IPS-18a (cell line): ENCODE results near the gene PSKH1.
"Not testable (repeated sequence)": the region's sequence is repeated elsewhere in the genome, so short reads cannot be mapped to it uniquely, and the experiment has no call there.

Experiments used
- H3K27ac ChIP-seq: one replicate; pipeline ENCODE4 v1.5.1; 2013; ENCODE audit warnings: low read length
- H3K27me3 ChIP-seq: one replicate; pipeline ENCODE4 v1.6.1; 2013; ENCODE audit warnings: mild to moderate bottlenecking, low read length; ENCODE audit not compliant: control insufficient read depth, insufficient read depth
- H3K36me3 ChIP-seq: one replicate; pipeline ENCODE4 v1.6.1; 2013; ENCODE audit warnings: low read depth, low read length; ENCODE audit not compliant: control insufficient read depth
- H3K4me1 ChIP-seq: one replicate; pipeline ENCODE4 v1.6.1; 2013; ENCODE audit warnings: low read depth, low read length; ENCODE audit not compliant: control insufficient read depth
- H3K4me3 ChIP-seq: one replicate; pipeline ENCODE4 v1.5.1; 2013; ENCODE audit warnings: low read length
- H3K9ac ChIP-seq: one replicate; pipeline ENCODE4 v1.6.1; 2013; ENCODE audit warnings: mild to moderate bottlenecking, low read length, moderate library complexity
- H3K9me3 ChIP-seq: one replicate; pipeline ENCODE4 v1.6.1; 2013; ENCODE audit warnings: low read depth, low read length; ENCODE audit not compliant: control insufficient read depth

PSKH1 gene

DNA sequence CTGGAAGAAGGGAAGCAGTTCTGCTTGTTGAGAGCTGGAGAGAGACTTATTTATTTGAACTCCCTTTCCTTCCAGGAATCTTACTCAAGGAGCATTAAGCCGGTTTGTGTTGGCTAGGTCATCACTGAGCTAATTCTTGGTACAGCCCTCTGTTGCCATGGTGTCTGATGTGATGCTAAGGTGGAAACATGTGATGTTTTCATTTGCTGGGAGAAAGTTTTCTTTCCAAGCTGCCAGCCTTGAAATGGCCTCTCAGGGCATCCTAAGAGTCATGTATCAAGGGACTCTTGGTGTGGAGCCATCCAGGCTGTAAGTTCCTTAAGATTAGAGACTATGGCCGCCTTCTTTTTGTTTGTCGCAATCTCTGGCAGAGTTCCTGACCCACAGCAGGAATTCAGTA, 4.2 kb downstream of the PSKH1 start:
- Histone ChIP-seq H3K4me3 (no peak overlapping the region), H3K27ac (no peak overlapping the region), H3K27me3 (no peaks in the 10 kb centered on the region), H3K4me1 (peaks cover 9% of the 10 kb centered on the region), H3K9me3 (no peaks in the 10 kb centered on the region), H3K9ac (no peak overlapping the region), H3K36me3 (no peaks in the 10 kb centered on the region)

- H3K36me3 ChIP-seq: no peaks in the 10 kb centered on the region
- H3K27me3 ChIP-seq: no peaks in the 10 kb centered on the region
- no peaks in the 10 kb centered on the region for H3K9me3 ChIP-seq
- H3K9ac ChIP-seq: no peak overlapping the region
- no peaks in the 10 kb centered on the region for H3K4me1 ChIP-seq
- H3K4me3 ChIP-seq: no peak overlapping the region
- no peak overlapping the region for H3K27ac ChIP-seq
These were observed 8.7 kb downstream of the PSKH1 start for GRCh38 chr16:67901734-67902133.

GRCh38 chr16:67902831-67903230, 9.8 kb downstream of the PSKH1 start:
- Histone ChIP-seq H3K27me3 (no peaks in the 10 kb centered on the region), H3K4me1 (no peaks in the 10 kb centered on the region), H3K27ac (no peak overlapping the region), H3K9me3 (no peaks in the 10 kb centered on the region), H3K4me3 (no peak overlapping the region), H3K9ac (no peak overlapping the region), H3K36me3 (no peaks in the 10 kb centered on the region)

- H3K27ac ChIP-seq: no peak overlapping the region
- H3K9ac ChIP-seq: no peak overlapping the region
- peaks cover 22% of the 10 kb centered on the region for H3K36me3 ChIP-seq
- H3K9me3 ChIP-seq: no peaks in the 10 kb centered on the region
- no peaks in the 10 kb centered on the region for H3K4me1 ChIP-seq
- H3K27me3 ChIP-seq: no peaks in the 10 kb centered on the region
- no peak overlapping the region for H3K4me3 ChIP-seq
These were observed 14.5 kb downstream of the PSKH1 start for GRCh38 chr16:67907397-67908180.

GRCh38 chr16:67909056-67909742, 16.1 kb downstream of the PSKH1 start:
- Histone ChIP-seq H3K9ac (no peak overlapping the region), H3K36me3 (peaks cover 22% of the 10 kb centered on the region), H3K27ac (no peak overlapping the region), H3K4me1 (no peaks in the 10 kb centered on the region), H3K9me3 (no peaks in the 10 kb centered on the region), H3K4me3 (no peak overlapping the region), H3K27me3 (no peaks in the 10 kb centered on the region)

GRCh38 chr16:67910158-67910557, 17.1 kb downstream of the PSKH1 start:
- Histone ChIP-seq H3K36me3 (peaks cover 22% of the 10 kb centered on the region), H3K27ac (no peak overlapping the region), H3K9me3 (no peaks in the 10 kb centered on the region), H3K27me3 (no peaks in the 10 kb centered on the region), H3K4me1 (peaks cover 5% of the 10 kb centered on the region), H3K9ac (no peak overlapping the region), H3K4me3 (no peak overlapping the region)

DNA sequence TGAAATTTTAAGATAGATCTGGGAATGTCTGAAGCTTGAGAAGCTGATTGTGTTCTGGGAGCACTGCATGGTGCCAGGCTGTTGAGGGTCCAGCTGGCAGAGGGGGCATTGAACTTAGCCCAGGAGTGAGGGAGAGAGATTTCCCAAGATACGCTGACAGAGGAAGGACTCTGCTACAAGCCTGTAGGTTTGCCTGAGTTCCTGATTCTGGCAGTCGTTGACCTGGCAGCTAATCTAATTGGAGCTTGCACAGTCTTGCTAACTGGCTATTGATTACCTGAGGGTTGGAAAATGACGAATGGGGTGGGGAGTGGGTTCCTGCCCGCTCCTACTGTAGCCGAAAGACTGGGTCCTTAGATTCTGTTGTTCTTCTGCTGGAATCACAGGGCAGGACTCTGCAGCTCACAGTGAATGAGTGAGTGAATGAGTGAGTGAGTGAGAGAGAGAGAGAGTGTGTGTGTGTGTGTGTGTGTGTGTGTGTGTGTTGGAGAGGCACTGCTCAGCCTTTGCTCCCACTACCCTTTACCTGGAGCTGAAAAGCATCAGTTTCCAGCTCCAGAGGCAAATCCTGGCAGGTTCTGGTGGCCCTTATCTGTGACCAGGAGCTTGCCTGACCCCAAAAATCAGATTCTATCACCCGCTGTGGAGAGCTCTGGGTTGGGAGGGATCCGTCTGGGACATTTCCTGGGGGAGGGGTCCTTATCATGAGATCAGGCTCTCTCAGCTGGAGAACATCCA, 21.9 kb downstream of the PSKH1 start:
- peaks cover 11% of the 10 kb centered on the region for H3K36me3 ChIP-seq
- no peaks in the 10 kb centered on the region for H3K27me3 ChIP-seq
- no peak overlapping the region for H3K9ac ChIP-seq
- H3K4me3 ChIP-seq: no peak overlapping the region
- H3K9me3 ChIP-seq: no peaks in the 10 kb centered on the region
- H3K27ac ChIP-seq: no peak overlapping the region
- peaks cover 5% of the 10 kb centered on the region for H3K4me1 ChIP-seq

GRCh38 chr16:67915496-67915769, 22.4 kb downstream of the PSKH1 start:
- not testable (repeated sequence) for H3K9me3 ChIP-seq, H3K27me3 ChIP-seq, H3K4me3 ChIP-seq, H3K4me1 ChIP-seq, H3K36me3 ChIP-seq, H3K27ac ChIP-seq, H3K9ac ChIP-seq

GRCh38 chr16:67915831-67916723, 23.0 kb downstream of the PSKH1 start:
- Histone ChIP-seq H3K4me3 (no peak overlapping the region), H3K9me3 (no peaks in the 10 kb centered on the region), H3K4me1 (peaks cover 5% of the 10 kb centered on the region), H3K36me3 (peaks cover 4% of the 10 kb centered on the region), H3K27ac (no peak overlapping the region), H3K27me3 (no peaks in the 10 kb centered on the region), H3K9ac (no peak overlapping the region)

DNA sequence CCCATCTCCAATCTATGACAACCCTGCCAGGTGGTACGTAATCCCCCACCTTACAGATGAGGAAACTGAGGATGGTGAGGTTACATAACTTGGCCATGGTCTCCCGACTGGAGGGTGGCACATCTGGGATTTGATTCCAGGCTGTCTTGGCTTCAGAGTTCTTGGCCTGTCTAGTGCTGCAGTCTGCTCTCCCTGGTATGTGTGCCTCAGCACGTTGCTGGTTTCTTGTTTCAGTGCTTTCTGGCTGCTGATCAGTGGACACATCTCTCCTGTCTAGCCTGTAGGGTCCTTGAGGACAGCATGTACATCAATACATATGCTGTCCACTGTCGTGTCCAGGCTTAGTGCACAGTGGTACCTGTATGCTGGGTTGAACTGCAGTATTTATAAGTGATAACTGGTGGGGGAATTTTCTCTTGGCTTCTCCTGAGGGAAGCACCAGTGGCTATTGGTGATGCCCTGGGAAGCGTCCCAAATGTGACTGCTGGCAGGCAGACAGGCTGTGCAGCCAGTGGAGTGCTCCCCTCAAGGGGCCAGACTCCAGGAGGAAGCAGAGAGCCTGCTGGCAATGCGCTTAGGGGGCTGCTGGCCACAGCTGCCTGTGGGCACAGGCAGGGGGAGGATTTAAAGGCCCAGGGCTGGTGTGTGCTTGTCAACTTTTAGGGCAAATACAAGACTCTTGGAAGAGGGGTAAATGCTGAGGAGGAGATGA, 24.2 kb downstream of the PSKH1 start:
- Histone ChIP-seq H3K27ac (no peak overlapping the region), H3K4me1 (peaks cover 5% of the 10 kb centered on the region), H3K9me3 (no peaks in the 10 kb centered on the region), H3K27me3 (no peaks in the 10 kb centered on the region), H3K4me3 (no peak overlapping the region), H3K36me3 (no peaks in the 10 kb centered on the region), H3K9ac (no peak overlapping the region)

DNA sequence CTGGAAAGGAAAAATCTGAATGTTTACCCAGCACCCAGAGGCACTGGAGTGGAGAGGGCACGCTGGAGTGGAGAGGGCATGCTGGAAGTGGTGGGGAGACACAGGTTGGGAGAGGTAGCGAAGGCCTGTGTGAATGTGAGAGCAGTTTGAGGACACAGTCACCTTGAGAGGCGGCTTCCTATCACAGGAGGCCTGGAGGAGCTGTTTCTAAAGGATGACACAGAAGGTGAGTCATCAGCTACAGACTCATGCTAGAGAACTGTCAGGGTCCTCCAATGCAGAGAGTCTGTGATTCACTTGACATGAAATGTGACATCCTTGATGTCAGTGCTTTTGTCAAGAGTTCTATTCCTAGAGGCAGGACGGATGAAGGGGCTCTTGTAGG, 24.8 kb downstream of the PSKH1 start:
- Histone ChIP-seq H3K27me3 (no peaks in the 10 kb centered on the region), H3K36me3 (no peaks in the 10 kb centered on the region), H3K27ac (no peak overlapping the region), H3K4me3 (no peak overlapping the region), H3K9ac (no peak overlapping the region), H3K4me1 (peaks cover 5% of the 10 kb centered on the region), H3K9me3 (no peaks in the 10 kb centered on the region)
